Kidney capillary endothelial cell (primary cell): ENCODE data around the gene GAB2.

ENCODE experiments used
- DNase-seq: peaks from one replicate; pipeline ENCODE4 v3.0.0-alpha.2; 2018; ENCODE audit warnings: low spot score

Gene GAB2

DNA sequence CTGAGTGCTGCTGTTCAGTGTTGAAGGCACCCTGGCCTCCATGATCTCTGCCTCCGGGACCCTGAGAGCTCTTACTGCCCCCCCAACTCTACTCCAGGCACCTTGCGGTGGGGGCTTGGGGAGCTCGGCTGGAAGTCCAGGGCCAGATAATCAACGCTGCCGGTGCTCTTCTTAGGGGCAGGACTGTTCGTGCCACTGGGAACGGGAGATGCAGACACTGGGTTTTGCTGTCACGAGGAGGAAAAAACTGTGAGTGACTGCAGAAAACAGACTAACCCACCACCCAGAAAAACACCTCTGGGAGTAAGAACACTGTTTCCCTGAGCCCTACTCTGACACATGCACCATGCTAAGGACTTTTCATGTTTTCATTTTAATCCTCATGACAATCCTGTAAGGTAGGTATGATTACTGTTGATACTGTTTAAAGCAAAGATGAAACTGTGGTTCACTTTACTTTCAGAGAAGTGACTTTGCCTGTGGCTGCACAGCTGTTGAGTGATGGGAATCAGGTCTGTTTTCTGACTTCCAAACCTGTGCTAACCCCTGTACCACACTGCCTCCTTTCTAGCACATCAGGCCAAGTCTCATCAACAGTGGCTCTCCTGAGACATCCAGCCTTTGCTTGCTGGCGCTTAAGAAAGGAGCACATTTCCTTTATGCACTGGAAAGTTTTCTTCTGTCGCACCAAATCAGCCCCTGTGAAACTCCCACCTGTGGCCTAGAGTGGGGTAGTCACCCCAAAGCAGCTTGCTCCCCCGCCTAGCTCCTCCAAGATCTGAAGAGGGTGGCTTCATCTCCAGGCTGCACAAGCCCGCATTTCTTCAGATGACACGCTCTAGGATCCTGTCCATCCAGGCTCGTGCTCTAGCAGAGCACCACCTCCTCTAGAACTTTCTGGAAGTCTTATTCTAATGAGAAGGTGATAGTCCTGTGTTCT lies 197.1 kb downstream of the GAB2 start:
- no peak for DNase-seq

DNA sequence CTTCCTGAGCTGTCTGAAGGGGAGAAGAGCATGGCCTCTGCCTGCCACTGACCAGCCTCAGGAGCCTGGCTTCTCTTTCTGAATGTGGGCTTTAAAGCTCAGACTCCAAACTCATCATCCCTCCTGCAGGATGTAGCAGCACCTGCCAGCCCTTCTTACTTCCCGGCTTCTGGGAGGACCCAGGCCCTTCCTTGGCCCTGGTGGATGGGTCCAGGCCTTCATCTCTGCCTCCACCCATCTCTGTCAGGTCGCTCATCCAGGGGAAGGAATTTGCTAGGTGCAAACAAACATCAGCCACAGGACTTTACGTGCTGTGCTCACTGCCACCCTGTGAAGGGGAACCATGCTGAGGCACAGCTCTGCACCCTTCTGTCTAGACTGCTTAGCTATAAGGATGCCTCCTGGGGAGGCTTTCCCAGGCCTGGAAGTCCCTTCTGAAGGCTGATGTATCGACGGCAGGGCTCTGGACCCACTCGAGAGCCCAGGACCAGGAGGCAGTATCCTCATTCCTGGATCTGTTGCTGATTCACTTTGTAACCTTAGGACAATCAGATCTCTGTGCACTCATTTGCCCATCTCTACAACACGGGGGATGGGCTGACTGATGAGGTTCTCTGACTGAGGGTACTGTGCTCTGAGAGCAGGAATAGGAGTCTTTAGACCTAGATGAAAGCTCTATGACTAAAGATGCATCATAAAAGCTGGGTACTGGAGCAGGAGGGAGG lies 198.0 kb downstream of the GAB2 start:
- DNase-seq: no peak

DNA sequence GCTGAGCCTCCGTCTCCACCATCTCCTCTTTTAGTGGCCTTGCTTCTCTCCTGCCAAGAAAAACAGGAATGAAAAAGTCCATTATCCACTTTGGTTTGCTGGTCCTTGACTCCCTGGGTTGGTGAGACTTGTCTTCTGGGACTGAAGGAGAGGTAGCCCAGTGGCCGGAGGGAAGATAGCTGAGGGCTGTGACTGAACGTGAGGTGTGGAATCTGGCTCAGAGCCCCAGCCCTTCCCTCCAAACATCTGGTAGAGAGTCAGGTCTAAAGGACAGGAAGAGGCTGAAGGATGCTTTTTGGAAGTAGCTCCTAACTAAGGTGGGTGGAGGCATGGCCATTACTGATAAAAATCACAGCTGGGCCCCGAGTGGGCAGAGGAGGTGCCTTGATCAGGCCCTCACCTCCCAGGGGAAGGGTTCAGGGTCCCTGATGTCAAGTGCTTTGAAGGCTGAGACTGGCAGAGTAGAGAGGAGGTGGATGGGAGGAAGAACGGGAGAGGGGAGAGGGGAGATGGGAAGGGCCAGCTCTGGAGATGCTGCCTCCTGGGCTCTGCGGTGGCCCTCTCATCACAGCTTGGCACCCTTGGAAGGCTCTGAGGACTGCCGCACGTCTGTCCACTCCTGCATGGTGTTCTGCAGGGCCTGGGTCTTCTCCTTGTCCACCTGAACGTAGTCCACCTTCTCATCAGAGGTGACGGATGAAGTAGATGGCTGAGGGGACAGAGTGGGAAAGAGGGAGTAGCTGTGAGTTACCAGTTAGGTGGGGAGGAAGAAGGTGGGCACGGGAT lies 198.7 kb downstream of the GAB2 start:
- no peak for DNase-seq

DNA sequence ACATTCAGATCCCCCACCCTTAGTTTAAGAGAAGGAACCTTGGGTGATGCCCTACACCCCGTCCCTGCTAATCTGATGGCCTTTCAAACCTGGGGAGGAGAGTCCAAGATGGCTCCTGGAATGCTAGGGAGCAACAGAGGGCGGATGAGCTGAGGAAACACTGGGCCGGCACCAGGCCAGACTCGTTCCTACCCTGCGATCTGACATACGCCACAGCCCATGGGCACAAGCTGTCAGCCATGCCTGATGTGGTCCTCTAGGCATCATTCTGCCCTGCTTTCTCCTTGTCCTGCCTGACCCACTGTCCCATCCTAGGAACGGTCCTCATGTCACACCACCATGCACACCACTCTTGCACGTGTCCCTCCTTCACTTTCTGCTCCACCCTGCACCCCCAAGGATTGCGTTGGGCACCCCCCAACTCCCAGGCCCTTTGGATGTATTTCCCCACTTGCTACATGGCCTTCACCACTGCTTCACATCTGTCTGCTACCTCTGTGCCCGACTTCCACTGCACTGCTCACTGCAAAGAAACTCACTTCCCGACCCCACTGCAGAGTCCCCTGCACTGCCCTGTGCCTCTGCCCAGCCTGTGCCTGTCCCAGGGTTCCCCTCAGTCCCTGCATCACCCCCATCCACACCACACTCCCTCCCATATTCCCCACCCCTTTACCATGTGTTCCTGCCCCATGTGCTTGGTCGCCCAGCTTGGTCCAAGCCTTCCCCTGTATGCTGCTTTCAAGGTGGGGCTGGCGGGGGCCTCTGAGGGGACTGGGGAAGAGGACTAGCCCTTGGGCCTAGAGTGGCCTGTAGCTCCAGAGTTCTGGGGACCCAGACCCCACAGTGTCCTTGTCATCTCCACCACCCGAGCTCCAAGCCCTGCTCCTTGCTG lies 199.7 kb downstream of the GAB2 start:
- DNase-seq: no peak

DNA sequence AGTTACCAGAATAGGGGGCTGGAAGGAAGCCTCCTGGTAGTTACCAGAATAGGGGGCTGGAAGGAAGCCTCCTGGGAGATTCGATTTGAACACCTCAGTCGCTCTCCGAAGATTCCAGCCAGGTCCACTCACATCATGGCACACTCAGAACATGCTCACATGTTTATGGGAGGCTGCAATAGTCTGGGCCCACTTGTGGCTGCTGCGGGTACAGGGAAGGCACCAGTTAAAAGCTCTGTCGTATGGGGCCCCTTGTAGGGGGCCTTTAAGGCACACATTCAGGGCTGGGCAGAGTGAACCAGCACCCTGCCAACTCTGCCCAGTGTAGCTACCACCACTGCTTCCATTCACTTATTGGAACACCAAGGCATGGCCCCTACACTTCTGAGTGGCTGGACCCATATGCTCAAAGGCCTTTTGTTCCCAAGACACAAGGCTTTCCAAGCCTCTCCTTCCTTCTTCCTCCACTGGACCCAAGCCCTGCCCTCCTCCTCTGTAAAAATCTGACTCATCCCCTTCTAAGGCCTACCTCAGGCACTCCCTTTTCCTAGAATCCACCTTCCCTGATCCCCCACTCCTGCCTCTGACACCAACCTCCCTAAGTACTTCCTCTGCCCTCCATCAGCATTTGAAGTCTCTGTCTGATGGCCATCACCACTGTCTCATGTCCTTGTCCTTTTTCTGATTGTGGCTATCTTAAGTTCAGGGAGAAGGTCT lies 200.9 kb downstream of the GAB2 start:
- DNase-seq: no peak

DNA sequence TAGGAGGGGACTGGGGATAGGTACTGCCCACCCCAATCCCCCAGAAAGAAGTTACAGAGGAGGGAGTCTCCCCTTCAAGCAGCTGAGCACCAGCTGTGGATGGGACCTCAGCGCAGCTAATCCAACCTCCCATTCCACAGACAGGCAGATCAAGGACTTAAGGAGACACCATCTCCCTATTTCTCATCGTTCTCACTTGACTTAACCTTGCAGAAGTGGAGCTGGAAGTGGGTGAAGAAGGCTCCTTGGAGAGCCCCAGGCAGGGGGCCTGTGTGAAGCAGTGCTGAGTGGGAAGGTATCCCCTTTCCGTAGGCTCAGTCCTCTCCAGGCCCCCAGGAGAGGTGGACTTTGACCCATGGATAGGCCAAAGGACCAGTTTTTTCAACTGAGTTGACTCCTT lies 201.6 kb downstream of the GAB2 start:
- DNase-seq: no peak

DNA sequence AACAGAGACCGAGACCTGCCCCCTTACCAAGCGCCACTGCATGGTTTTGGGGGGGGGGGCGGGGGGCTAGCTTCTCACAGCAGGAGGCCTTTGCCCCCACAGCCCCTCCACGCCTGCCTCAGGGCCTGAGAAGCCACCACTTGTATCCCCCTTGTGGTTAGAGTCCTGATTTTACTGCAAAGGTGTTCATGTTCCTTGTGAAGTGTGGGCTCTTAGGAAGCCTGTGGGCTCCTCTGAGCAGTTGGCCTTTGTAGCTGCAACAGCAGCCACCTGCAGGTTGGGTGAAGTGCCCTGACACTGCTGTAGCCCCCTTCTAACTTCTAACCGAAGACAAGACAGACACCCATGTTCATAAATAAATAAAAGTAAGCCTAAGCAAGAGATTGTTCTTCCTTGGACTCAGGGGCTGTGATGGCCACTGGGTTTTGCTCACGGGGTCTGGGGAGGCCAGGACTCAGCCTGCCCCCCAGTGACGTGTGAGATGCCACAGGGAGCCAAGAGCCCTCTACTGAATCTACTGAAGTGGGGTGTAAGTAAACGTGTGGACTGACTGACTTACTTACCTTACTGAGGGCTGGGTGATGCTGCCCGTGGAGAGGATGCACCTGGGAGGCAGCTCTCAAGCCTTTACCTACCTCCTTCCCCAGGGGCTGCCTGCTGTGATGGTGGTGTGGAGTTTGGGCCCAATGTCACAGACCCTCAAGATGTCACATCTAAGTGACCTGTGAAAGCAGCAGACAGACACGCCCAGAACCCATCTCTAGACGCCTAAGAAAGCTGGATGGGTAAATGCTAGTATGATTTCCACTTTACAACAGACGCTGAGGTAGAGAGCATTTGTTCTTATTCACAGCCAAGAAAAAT lies 203.1 kb downstream of the GAB2 start:
- DNase-seq: no peak

DNA sequence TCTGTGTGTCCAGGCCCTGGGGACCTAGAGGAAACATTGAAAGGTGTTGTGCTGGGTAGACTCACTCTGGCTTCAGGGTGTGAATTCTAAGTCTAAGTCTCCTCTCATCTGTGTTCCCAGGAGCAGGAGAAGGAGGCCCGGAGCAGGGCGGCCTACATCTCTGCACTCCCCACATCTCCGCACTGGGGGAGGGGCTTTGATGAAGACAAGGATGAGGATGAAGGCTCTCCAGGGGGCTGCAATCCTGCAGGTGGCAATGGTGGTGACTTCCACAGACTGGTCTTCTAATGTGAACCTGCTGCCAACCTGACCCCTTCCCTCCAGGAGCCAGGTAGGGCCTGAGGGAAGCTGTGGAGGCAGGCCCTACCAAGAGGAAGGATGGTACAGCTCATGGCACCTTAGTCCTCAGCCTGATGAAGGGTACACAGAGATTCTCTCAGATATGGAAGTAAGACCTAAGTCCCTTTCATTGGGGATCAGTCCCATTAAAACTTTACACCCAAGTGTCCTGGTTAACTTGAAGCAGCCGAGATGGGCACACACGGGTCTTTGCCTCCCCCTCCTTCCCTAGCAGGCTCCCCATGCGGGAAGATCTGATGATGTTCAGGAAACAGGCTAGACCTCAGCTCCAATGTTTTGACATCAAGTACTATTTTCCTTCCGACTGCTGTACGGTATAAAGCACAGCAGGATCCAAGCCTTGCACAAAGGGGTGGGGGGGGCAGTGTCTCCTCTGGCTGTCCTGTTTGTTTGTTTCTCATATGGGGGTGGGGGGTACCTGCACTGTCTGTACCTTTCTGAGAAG lies 203.9 kb downstream of the GAB2 start:
- no peak for DNase-seq

- no peak for DNase-seq
These were observed 204.8 kb downstream of the GAB2 start for GRCh38 chr11:78212586-78213371.

GRCh38 chr11:78211565-78211964 lies 206.1 kb downstream of the GAB2 start:
- no peak for DNase-seq

GRCh38 chr11:78210000-78210608 lies 207.5 kb downstream of the GAB2 start:
- no peak for DNase-seq

DNA sequence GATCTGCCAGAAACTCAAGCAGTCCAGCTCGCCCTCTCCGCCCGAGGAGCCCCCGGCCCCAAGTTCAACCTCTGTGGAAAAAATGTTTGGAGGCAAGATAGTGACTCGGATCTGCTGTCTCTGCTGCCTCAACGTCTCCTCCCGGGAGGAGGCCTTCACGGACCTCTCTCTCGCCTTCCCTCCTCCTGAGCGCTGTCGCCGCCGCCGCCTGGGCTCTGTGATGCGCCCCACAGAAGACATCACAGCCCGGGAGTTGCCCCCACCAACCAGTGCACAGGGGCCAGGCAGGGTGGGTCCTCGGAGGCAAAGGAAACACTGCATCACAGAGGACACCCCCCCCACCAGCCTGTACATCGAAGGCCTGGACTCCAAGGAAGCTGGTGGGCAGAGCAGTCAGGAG lies 208.1 kb downstream of the GAB2 start:
- no peak for DNase-seq

DNA sequence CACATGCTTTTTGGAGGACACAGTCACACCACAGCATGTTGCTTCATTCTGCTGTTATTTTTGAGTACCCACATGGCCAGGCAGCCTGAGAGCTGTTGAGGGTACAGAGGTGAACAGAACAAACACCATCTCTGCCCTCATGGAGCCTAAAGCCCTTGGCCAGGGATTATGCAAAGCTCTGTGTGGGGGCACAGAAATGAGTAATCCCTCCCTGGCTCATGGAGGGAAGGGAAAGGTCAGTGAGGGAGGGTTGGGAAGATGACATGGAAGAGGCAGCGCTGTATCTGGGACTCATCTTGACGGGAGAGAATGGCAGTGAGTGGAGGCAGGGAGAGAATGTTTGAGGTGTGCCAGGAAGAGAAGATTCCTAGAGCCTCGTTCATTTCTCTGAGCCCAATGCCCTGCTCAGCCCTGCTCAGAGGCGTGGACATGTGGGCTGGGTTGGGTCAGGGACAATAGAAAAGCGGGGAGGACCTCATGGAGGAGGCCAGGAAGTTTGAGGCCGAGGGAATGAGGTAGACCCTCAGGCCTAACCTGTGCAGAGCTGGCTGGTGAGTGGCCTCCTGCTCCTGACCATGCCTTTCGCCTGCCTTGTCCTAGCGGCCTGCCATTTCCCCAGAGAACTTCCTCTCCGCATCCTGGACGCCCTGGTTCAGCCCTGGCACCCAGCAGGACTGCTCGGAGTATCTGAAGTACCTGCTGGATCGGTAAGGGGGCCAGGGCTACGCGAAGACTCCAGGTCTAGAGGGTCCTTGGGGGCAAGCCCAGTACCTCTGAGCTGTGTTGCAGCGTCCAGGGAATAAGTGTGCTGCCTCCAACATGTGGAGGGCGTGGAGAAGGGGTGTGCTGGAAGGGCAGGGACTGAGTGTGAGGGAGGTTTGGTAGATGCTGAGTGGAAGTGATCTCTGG lies 209.1 kb downstream of the GAB2 start:
- no peak for DNase-seq

GRCh38 chr11:78207532-78208256 lies 209.9 kb downstream of the GAB2 start:
- DNase-seq: no peak

DNA sequence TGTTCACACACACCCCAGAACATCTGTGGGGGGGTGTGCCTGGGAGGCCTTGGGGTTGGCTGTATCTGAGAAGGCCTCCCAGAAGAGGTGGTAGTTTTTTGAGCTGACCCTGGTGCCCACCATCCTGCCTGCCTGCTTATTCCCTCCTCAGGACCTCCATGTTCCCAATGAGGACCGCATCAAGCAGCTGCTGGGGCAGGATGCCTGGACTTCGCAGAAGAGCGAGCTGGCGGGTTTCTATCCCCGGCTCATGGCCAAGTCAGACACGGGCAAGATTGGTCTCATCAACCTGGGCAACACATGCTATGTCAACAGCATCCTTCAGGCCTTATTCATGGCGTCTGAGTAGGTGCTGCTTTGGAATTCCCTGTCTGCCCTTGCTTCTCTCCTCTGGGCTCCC lies 211.9 kb downstream of the GAB2 start:
- DNase-seq: no peak

DNA sequence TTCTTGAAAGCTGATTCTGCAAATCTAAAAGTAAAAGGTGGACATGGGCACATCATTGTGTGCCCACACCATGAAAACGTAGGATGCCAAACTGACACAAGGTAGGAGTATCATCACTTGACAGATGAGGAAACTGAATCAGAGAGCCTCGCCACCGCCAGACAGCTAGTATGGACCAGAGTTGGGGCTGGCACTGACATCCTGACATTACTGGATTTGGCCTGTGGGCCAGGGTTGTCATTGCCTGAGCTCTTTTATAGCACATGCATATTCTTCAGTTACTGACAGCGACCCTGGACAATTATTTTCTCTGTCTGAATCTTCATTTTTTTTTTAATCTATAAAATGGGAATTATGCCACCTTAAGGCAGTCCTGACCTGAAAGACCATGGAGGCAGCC lies 212.4 kb downstream of the GAB2 start:
- DNase-seq: no peak
